NT2/D1 (cell line): Measurements from ENCODE around the gene ECSCR.

ENCODE experiments used
- SUZ12 ChIP-seq: IDR thresholded peaks from 2 replicates; pipeline ENCODE4 v1.6.1; 2011; ENCODE audit not compliant: insufficient read length, insufficient read depth; ENCODE audit errors: extremely low read depth
- YY1 ChIP-seq: IDR thresholded peaks from 2 replicates; pipeline ENCODE4 v1.6.1; 2011; ENCODE audit not compliant: insufficient read length, insufficient read depth
- ZNF274 ChIP-seq: IDR thresholded peaks from 2 replicates; pipeline ENCODE4 v1.6.1; 2011; ENCODE audit warnings: mild to moderate bottlenecking, low read depth, low read length

- no peak for TF ChIP-seq YY1
- no peak for TF ChIP-seq ZNF274
- no peak for TF ChIP-seq SUZ12
These were observed 11.0 kb upstream of the ECSCR start for GRCh38 chr5:139473565-139473964.
